Putamen (tissue), 1 donor: ENCODE measurements around the gene HK1.

ENCODE experiments used
- DNase-seq: peaks from one replicate; pipeline ENCODE4 v3.0.0-alpha.2; 2016; ENCODE audit warnings: low spot score

HK1 gene

GRCh38 chr10:69345890-69346474, 67.7 kb downstream of the HK1 start:
- DNase-seq: no peak

- no peak for DNase-seq
Observed at GRCh38 chr10:69346776-69347175, 68.5 kb downstream of the HK1 start.

- no peak for DNase-seq
Observed at GRCh38 chr10:69348816-69349541, 70.7 kb downstream of the HK1 start.

GRCh38 chr10:69349542-69349888, 71.2 kb downstream of the HK1 start:
- no peak for DNase-seq

- no peak for DNase-seq
Observed at GRCh38 chr10:69351589-69351988, 73.3 kb downstream of the HK1 start.

- DNase-seq: no peak
Observed at GRCh38 chr10:69352569-69353264, 74.4 kb downstream of the HK1 start.

GRCh38 chr10:69353977-69354635, 75.8 kb downstream of the HK1 start:
- DNase-seq: no peak

- DNase-seq: no peak
Observed at GRCh38 chr10:69356187-69356586, 77.9 kb downstream of the HK1 start.

GRCh38 chr10:69358148-69358795, 80.0 kb downstream of the HK1 start:
- DNase-seq: no peak

GRCh38 chr10:69359148-69359547, 80.9 kb downstream of the HK1 start:
- DNase-seq: no peak

GRCh38 chr10:69359594-69359993, 81.3 kb downstream of the HK1 start:
- DNase-seq: no peak

GRCh38 chr10:69360485-69361302, 82.4 kb downstream of the HK1 start:
- no peak for DNase-seq

- DNase-seq: no peak
Observed at GRCh38 chr10:69361303-69361614, 83.0 kb downstream of the HK1 start.

GRCh38 chr10:69362471-69362954, 84.2 kb downstream of the HK1 start:
- DNase-seq: no peak

- DNase-seq: no peak
Observed at GRCh38 chr10:69363666-69364065, 85.4 kb downstream of the HK1 start.

- DNase-seq: no peak
Observed at GRCh38 chr10:69364232-69364940, 86.1 kb downstream of the HK1 start.

- DNase-seq: no peak
Observed at GRCh38 chr10:69366738-69367137, 88.4 kb downstream of the HK1 start.

- DNase-seq: no peak
Observed at GRCh38 chr10:69367469-69367868, 89.2 kb downstream of the HK1 start.

- no peak for DNase-seq
Observed at GRCh38 chr10:69372126-69372980, 94.1 kb downstream of the HK1 start.

- no peak for DNase-seq
Observed at GRCh38 chr10:69374242-69374641, 95.9 kb downstream of the HK1 start.
